ENCODE measurements around the gene LASP1. TPM values are rescaled to one million over a fixed set of nuclear protein-coding genes. Genes with fewer than 3 reads are reported as not detected.

Gene LASP1

DNA sequence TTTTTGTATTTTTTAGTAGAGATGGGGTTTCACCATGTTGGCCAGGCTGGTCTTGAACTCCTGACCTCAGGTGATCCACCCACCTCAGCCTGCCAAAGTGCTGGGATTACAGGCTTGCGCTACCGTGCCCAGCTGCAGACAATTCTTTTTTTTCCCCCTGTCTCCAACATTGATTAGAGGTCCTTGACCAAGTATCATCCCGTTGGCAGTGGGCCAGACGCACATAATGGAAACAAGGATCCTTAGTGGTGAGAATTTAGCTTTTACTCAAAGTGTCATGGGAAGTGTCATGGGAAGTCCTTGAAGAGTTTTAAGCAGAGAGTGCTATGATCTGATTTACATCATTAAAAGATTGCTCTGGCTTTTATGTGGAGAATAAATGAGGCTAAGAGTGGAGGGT, 99.4 kb downstream of the LASP1 start:
- Histone ChIP-seq H3K4me3 (replicated peaks; ENCODE audit: insufficient read depth, low read length) (no peak overlapping the region), H3K27ac (replicated peaks) (no peak overlapping the region), H3K27me3 (ENCODE audit: insufficient read depth, poor library complexity, severe bottlenecking) (no peaks in the 10 kb centered on the region)
- no peak for DNase-seq (ENCODE audit: low read depth in 1 of 2, low spot score in 1 of 2)
- TF ChIP-seq POLR2AphosphoS5 (IDR thresholded peaks at IDR 0.05; ENCODE audit: low read depth) (no peak), GABPA (IDR thresholded peaks at IDR 0.05; ENCODE audit: low read depth) (no peak), SPI1 (IDR thresholded peaks at IDR 0.05; ENCODE audit: borderline replicate concordance, low read depth) (no peak)
- TF ChIP-seq, protein P1, sequence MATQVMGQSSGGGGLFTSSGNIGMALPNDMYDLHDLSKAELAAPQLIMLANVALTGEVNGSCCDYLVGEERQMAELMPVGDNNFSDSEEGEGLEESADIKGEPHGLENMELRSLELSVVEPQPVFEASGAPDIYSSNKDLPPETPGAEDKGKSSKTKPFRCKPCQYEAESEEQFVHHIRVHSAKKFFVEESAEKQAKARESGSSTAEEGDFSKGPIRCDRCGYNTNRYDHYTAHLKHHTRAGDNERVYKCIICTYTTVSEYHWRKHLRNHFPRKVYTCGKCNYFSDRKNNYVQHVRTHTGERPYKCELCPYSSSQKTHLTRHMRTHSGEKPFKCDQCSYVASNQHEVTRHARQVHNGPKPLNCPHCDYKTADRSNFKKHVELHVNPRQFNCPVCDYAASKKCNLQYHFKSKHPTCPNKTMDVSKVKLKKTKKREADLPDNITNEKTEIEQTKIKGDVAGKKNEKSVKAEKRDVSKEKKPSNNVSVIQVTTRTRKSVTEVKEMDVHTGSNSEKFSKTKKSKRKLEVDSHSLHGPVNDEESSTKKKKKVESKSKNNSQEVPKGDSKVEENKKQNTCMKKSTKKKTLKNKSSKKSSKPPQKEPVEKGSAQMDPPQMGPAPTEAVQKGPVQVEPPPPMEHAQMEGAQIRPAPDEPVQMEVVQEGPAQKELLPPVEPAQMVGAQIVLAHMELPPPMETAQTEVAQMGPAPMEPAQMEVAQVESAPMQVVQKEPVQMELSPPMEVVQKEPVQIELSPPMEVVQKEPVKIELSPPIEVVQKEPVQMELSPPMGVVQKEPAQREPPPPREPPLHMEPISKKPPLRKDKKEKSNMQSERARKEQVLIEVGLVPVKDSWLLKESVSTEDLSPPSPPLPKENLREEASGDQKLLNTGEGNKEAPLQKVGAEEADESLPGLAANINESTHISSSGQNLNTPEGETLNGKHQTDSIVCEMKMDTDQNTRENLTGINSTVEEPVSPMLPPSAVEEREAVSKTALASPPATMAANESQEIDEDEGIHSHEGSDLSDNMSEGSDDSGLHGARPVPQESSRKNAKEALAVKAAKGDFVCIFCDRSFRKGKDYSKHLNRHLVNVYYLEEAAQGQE (IDR thresholded peaks at IDR 0.05; ENCODE audit: insufficient replicate concordance, low read depth), result no peak
- TF ChIP-seq, protein P2, sequence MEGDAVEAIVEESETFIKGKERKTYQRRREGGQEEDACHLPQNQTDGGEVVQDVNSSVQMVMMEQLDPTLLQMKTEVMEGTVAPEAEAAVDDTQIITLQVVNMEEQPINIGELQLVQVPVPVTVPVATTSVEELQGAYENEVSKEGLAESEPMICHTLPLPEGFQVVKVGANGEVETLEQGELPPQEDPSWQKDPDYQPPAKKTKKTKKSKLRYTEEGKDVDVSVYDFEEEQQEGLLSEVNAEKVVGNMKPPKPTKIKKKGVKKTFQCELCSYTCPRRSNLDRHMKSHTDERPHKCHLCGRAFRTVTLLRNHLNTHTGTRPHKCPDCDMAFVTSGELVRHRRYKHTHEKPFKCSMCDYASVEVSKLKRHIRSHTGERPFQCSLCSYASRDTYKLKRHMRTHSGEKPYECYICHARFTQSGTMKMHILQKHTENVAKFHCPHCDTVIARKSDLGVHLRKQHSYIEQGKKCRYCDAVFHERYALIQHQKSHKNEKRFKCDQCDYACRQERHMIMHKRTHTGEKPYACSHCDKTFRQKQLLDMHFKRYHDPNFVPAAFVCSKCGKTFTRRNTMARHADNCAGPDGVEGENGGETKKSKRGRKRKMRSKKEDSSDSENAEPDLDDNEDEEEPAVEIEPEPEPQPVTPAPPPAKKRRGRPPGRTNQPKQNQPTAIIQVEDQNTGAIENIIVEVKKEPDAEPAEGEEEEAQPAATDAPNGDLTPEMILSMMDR (IDR thresholded peaks at IDR 0.05; ENCODE audit: insufficient read depth, low read length), result no peak

DNA sequence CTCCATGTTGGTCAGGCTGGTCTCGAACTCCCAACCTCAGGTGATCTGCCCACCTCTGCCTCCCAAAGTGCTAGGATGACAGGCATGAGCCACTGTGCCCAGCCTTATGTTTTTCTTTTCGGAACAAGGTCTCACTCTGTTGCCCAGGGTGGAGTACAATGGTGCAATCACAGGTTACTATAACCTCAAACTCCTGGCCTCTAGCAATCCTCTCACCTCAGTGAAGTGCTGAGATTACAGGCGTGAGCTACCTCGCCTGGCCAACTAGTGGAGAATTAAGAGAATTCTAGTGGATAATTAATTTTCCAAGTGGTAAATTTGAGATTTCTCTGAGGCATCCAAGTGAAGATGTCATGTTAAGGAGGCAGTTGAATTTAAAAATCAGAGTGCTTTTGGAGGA, 100.3 kb downstream of the LASP1 start:
- DNase-seq (ENCODE audit: low read depth in 1 of 2, low spot score in 1 of 2), result no peak
- H3K27me3 ChIP-seq (ENCODE audit: insufficient read depth, poor library complexity, severe bottlenecking), result no peaks in the 10 kb centered on the region
- no peak for TF ChIP-seq SPI1 (IDR thresholded peaks at IDR 0.05; ENCODE audit: borderline replicate concordance, low read depth)
- TF ChIP-seq, protein P1 (IDR thresholded peaks at IDR 0.05; ENCODE audit: insufficient replicate concordance, low read depth), result no peak
- no peak for TF ChIP-seq GABPA (IDR thresholded peaks at IDR 0.05; ENCODE audit: low read depth)
- TF ChIP-seq, protein P2 (IDR thresholded peaks at IDR 0.05; ENCODE audit: insufficient read depth, low read length), result no peak
- no peak overlapping the region for H3K27ac ChIP-seq (replicated peaks)
- H3K4me3 ChIP-seq (replicated peaks; ENCODE audit: insufficient read depth, low read length), result no peak overlapping the region

DNA sequence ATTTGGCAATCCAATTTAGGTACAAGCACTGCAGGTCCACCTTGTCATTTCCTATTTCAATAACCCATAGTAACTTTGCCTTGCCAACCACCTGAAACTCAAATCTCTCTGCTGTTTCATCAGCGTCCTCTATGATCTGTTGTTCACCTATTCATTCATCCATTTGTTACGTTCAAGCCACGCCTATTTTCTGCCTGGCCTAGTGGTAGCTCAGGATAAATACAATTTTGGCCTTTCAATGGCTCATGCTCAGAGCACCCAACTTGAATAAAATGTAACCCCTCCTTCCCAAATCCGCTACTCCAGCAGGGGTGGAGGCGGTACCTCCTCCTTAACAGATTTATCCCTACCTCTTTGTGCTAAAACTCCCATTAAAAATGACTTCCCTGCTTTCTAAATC, 100.9 kb downstream of the LASP1 start:
- TF ChIP-seq POLR2AphosphoS5 (IDR thresholded peaks at IDR 0.05; ENCODE audit: low read depth), result no peak
- TF ChIP-seq, protein P1 (IDR thresholded peaks at IDR 0.05; ENCODE audit: insufficient replicate concordance, low read depth), result no peak
- no peak for TF ChIP-seq SPI1 (IDR thresholded peaks at IDR 0.05; ENCODE audit: borderline replicate concordance, low read depth)
- no peak for TF ChIP-seq GABPA (IDR thresholded peaks at IDR 0.05; ENCODE audit: low read depth)
- TF ChIP-seq, protein P2 (IDR thresholded peaks at IDR 0.05; ENCODE audit: insufficient read depth, low read length), result no peak
- Histone ChIP-seq H3K4me3 (replicated peaks; ENCODE audit: insufficient read depth, low read length) (no peak overlapping the region), H3K27ac (replicated peaks) (no peak overlapping the region), H3K27me3 (ENCODE audit: insufficient read depth, poor library complexity, severe bottlenecking) (no peaks in the 10 kb centered on the region)
- no peak for DNase-seq (ENCODE audit: low read depth in 1 of 2, low spot score in 1 of 2)

Small RNAs within 50 kb of the gene (microRNA-seq; reads per million reads assigned to microRNA genes)
- gene MIR4727, result not detected
- not detected for gene MIR6779
